ENCODE results near the gene OLR1.

DNA sequence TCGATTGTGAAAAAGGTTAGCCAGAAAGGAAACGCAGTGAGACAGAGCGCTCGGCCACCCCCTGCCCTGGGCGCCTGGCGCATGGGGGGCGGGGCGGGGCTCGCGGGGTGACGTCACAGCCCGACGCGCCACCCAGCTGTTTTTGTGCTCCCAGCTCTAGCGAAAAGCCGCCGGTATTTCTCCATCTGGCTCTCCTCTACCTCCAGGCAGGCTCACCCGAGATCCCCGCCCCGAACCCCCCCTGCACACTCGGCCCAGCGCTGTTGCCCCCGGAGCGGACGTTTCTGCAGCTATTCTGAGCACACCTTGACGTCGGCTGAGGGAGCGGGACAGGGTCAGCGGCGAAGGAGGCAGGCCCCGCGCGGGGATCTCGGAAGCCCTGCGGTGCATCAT lies 40.8 kb upstream of the OLR1 start, which contains the start of gene GABARAPL1:
- TF ChIP-seq, protein P1, sequence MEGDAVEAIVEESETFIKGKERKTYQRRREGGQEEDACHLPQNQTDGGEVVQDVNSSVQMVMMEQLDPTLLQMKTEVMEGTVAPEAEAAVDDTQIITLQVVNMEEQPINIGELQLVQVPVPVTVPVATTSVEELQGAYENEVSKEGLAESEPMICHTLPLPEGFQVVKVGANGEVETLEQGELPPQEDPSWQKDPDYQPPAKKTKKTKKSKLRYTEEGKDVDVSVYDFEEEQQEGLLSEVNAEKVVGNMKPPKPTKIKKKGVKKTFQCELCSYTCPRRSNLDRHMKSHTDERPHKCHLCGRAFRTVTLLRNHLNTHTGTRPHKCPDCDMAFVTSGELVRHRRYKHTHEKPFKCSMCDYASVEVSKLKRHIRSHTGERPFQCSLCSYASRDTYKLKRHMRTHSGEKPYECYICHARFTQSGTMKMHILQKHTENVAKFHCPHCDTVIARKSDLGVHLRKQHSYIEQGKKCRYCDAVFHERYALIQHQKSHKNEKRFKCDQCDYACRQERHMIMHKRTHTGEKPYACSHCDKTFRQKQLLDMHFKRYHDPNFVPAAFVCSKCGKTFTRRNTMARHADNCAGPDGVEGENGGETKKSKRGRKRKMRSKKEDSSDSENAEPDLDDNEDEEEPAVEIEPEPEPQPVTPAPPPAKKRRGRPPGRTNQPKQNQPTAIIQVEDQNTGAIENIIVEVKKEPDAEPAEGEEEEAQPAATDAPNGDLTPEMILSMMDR (IDR thresholded peaks at IDR 0.05) = peak in 1 of 6 experiments; percentile 13
- peak; percentile 67 to 71 for TF ChIP-seq POLR2A (IDR thresholded peaks at IDR 0.05)
